ENCODE data around the gene PHEX.
"Not testable (repeated sequence)": the region's sequence is repeated elsewhere in the genome, so short reads cannot be mapped to it uniquely, and the experiment has no call there.

Gene PHEX

GRCh38 chrX:22268706-22269105, 236.6 kb downstream of the PHEX start:
- DNase-seq = no peak

- no peak for DNase-seq
These were observed 240.5 kb downstream of the PHEX start, which contains the start of gene CBLL2 for GRCh38 chrX:22272613-22273012. TSS of gene CBLL2 (plus strand) at chrX:22272913. CDS start at chrX:22272992, 79 bp downstream.

- DNase-seq = no peak
These were observed 241.7 kb downstream of the PHEX start for GRCh38 chrX:22273714-22274317.

GRCh38 chrX:22276781-22277180, 244.7 kb downstream of the PHEX start:
- no peak for DNase-seq

- no peak for DNase-seq
These were observed 246.2 kb downstream of the PHEX start for GRCh38 chrX:22278375-22278774.

- not testable (repeated sequence) for DNase-seq
These were observed 257.1 kb downstream of the PHEX start for GRCh38 chrX:22289209-22289608.

GRCh38 chrX:22296871-22297270, 264.7 kb downstream of the PHEX start:
- no peak for DNase-seq

GRCh38 chrX:22300130-22300529, 268.0 kb downstream of the PHEX start:
- DNase-seq = no peak

Measured in suppressor macrophage treated with lipopolysaccharide for 4 hours (primary cell).